VCaP (cell line): Measurements from ENCODE around the gene PTPRN2.

Experiments used
- H3K27ac ChIP-seq: fragments of 450-650 bp; 2 replicates; pipeline ENCODE4 v1.5.1; 2017
- TF ChIP-seq, protein P1 (sequence below): fragments of 450-650 bp; conservative IDR thresholded peaks from 2 replicates; pipeline ENCODE4 v1.5.1; 2017; ENCODE audit warnings: mild to moderate bottlenecking, moderate library complexity

PTPRN2 gene

DNA sequence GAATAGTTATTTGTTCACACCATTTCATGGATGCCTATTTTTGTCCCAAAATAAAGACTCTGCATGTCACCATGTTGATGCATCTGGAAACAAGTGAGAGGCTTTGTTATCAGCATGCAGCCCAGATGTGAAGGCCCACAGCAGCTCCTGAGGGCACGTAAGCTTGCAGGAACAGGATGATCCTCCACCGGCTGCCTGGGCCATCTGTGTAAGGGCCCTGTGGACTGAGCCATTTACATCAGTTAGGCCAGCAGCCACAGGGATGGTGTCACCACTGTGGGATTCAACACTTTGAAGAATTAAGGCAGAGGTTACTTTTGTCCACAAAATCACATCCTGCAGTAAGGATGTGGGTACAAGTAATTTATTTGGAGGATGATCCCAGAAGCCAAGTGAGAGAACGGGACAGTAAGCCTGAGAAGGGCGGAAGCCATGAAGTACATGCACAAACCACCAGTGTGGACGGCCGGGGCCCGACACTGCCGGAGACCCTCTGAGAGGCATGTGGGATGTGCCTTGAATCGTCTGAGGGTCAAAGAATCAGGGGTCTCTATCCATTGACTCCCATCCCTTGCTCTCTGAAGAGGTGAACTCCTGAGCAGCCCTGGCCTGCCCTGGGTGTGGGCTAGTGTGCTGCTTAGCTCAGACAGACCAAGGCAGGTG lies 641.1 kb downstream of the PTPRN2 start:
- H3K27ac ChIP-seq = no peak overlapping the region
- TF ChIP-seq, protein P1, sequence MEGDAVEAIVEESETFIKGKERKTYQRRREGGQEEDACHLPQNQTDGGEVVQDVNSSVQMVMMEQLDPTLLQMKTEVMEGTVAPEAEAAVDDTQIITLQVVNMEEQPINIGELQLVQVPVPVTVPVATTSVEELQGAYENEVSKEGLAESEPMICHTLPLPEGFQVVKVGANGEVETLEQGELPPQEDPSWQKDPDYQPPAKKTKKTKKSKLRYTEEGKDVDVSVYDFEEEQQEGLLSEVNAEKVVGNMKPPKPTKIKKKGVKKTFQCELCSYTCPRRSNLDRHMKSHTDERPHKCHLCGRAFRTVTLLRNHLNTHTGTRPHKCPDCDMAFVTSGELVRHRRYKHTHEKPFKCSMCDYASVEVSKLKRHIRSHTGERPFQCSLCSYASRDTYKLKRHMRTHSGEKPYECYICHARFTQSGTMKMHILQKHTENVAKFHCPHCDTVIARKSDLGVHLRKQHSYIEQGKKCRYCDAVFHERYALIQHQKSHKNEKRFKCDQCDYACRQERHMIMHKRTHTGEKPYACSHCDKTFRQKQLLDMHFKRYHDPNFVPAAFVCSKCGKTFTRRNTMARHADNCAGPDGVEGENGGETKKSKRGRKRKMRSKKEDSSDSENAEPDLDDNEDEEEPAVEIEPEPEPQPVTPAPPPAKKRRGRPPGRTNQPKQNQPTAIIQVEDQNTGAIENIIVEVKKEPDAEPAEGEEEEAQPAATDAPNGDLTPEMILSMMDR = no peak

DNA sequence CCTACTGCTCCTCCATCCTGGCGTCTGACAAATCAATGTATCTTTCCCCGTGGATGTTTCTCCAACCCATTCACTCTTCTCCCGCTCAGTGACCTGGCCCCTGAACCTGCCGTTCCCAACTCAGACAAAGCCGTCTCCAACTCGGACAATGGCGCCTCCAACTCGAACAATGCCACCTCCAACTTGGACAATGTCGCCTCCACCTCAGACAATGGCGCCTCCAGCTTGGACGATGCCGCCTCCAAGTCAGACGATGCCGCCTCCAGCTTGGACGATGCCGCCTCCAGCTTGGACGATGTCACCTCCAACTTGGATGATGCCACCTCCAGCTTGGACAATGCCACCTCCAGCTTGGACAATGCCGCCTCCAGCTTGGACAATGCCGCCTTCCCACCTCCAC lies 642.2 kb downstream of the PTPRN2 start:
- TF ChIP-seq, protein P1 = no peak
- no peak overlapping the region for H3K27ac ChIP-seq

DNA sequence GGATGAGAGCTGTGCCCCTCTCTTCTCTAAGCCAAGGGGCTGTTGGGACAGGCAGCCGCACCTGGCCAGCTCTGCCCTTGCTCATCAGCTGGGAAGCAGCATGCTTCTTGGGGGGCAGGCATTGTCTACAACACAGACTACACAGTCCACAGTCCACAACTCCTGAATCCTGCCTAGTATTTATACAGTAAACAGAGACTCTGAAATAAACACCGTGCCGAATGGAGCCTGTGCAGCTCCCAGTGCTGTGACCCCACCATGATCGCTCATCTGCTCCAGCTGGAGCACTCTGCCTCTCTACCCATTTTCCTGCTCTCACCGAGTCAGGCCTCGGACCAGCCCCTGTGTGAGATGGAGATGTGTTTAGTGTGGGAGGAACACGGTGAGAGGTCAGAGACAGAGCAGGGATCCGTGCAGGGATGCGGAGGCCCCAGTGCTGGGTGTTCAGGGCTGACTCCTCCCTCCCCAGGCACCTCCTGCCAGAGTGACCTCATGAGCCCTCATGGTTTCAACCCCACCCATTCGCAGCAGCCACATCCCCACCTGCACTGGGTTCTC lies 642.8 kb downstream of the PTPRN2 start:
- TF ChIP-seq, protein P1 = no peak
- no peak overlapping the region for H3K27ac ChIP-seq

DNA sequence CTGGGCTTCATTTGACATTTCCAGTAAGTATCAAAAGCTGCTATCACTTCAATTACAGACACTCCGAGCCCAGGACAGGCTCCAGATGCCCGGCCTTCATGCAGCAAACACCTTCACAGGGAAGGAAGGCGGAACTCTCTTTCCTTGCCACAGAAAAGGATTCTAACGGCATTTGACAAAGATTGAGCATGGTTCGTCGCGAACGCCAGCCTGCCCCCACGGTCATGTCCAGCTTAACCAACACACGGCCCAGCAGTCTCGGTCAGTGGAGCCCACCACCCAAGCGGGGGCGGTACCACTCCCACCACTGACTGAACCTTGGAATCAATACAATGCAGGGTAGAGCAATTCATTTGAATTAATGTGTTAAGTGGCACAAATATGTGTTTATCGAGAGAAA lies 643.6 kb downstream of the PTPRN2 start:
- TF ChIP-seq, protein P1 = no peak
- no peak overlapping the region for H3K27ac ChIP-seq

DNA sequence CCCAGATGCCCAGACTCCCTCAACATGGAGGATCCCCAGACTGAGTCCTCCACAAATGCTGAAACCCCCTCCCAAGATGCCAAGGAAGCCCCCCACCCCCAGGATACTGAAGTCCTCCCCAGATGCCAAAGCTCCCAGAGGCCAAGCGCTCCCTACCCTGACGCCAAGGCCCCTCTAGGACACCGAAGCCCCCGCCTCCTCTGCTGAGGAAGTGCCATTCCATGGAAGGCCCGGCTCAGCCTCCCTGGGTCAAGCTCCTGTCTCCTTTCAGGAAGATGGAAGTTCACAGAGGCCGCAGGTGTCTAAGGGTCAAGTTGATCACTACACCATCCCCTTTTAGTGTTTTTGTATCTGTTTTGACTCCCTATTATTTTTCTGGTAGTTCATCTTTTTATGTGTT lies 644.1 kb downstream of the PTPRN2 start:
- no peak overlapping the region for H3K27ac ChIP-seq

DNA sequence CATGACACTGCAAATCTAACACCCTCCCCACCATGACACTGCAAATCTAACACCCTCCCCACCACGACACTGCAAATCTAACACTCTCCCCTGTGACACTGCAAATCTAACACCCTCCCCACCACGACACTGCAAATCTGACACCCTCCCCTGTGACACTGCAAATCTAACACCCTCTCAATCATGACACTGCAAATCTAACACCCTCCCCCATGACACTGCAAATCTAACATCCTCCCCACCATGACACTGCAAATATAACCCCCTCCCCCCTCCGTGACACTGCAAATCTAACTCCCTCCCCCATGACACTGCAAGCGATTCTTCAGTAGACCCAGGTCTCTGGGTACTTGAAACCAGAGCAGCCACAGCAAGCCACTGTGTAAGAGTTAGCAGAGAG lies 646.4 kb downstream of the PTPRN2 start:
- TF ChIP-seq, protein P1 = no peak
- no peak overlapping the region for H3K27ac ChIP-seq

More for the DNA sequence above, 644.1 kb downstream of the PTPRN2 start:
- TF ChIP-seq, protein P1 = no peak

DNA sequence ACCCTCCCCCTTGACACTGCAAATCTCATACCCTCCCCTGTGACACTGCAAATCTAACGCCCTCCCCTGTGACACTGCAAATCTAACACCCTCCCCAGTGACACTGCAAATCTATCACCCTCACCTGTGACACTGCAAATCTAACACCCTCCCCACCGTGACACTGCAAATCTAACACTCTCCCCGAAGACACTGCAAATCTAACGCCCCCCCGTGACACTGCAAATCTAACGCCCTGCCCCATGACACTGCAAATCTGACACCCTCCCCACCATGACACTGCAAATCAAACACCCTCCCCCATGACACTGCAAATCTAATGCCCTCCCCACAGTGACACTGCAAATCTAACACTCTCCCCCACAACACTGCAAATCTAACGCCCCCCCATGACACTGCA lies 647.1 kb downstream of the PTPRN2 start:
- H3K27ac ChIP-seq = no peak overlapping the region
- TF ChIP-seq, protein P1 = no peak
